Measurements from ENCODE around the gene PDE8B.

PDE8B gene

GRCh38 chr5:77210091-77210963, at the start of gene PDE8B:
Gene PDE8B (plus strand): TSS chr5:77210680. CDS start chr5:77210926, 246 bp downstream.
- TF ChIP-seq Cebpa-rat (IDR thresholded peaks at IDR 0.05), result no peak
- no peaks in the 10 kb centered on the region for H3K36me3 ChIP-seq
- peak within 1 kb of the TSS; percentile 38; the same call in 1 of the 2 replicates for H3K9ac ChIP-seq
- H3K4me2 ChIP-seq, result peak within 1 kb of the TSS; percentile 99
- H4K20me1 ChIP-seq, result peaks cover 26% of the 10 kb centered on the region
- H3K4me1 ChIP-seq, result peaks cover 13% of the 10 kb centered on the region
- no peak within 1 kb of the TSS for H3K27ac ChIP-seq
- H3K4me3 ChIP-seq, result peak within 1 kb of the TSS; percentile 78
- peaks cover 70% of the 10 kb centered on the region for H3K27me3 ChIP-seq
- H3K9me3 ChIP-seq, result no peaks in the 10 kb centered on the region

GRCh38 chr5:77163453-77163852, 47.0 kb upstream of the PDE8B start:
- no peak for TF ChIP-seq Cebpa-rat (IDR thresholded peaks at IDR 0.05)
- no peak overlapping the region for H3K27ac ChIP-seq
- H3K4me1 ChIP-seq, result no peaks in the 10 kb centered on the region
- H3K27me3 ChIP-seq, result no peaks in the 10 kb centered on the region
- H3K9ac ChIP-seq, result no peak overlapping the region
- H4K20me1 ChIP-seq, result no peaks in the 10 kb centered on the region
- H3K4me2 ChIP-seq, result no peak overlapping the region
- no peak overlapping the region for H3K4me3 ChIP-seq
- H3K36me3 ChIP-seq, result no peaks in the 10 kb centered on the region
- H3K9me3 ChIP-seq, result no peaks in the 10 kb centered on the region

GRCh38 chr5:77167063-77167462, 43.4 kb upstream of the PDE8B start:
- no peak overlapping the region for H3K9ac ChIP-seq
- H3K4me2 ChIP-seq, result no peak overlapping the region
- H3K9me3 ChIP-seq, result no peaks in the 10 kb centered on the region
- no peaks in the 10 kb centered on the region for H3K27me3 ChIP-seq
- H3K36me3 ChIP-seq, result no peaks in the 10 kb centered on the region
- no peaks in the 10 kb centered on the region for H4K20me1 ChIP-seq
- H3K4me3 ChIP-seq, result no peak overlapping the region
- no peak overlapping the region for H3K27ac ChIP-seq
- no peak for TF ChIP-seq Cebpa-rat (IDR thresholded peaks at IDR 0.05)
- H3K4me1 ChIP-seq, result no peaks in the 10 kb centered on the region

- Histone ChIP-seq H4K20me1 (no peaks in the 10 kb centered on the region), H3K9me3 (no peaks in the 10 kb centered on the region), H3K27ac (no peak overlapping the region), H3K9ac (no peak overlapping the region), H3K4me3 (no peak overlapping the region), H3K4me2 (no peak overlapping the region), H3K36me3 (no peaks in the 10 kb centered on the region), H3K4me1 (no peaks in the 10 kb centered on the region), H3K27me3 (no peaks in the 10 kb centered on the region)
- TF ChIP-seq Cebpa-rat (IDR thresholded peaks at IDR 0.05), result no peak
Observed at GRCh38 chr5:77167695-77168121, 42.8 kb upstream of the PDE8B start.

- H3K4me1 ChIP-seq, result no peaks in the 10 kb centered on the region
- H3K4me2 ChIP-seq, result no peak overlapping the region
- no peaks in the 10 kb centered on the region for H3K9me3 ChIP-seq
- H3K4me3 ChIP-seq, result no peak overlapping the region
- no peaks in the 10 kb centered on the region for H3K36me3 ChIP-seq
- H3K27me3 ChIP-seq, result no peaks in the 10 kb centered on the region
- no peaks in the 10 kb centered on the region for H4K20me1 ChIP-seq
- H3K9ac ChIP-seq, result no peak overlapping the region
- H3K27ac ChIP-seq, result no peak overlapping the region
- no peak for TF ChIP-seq Cebpa-rat (IDR thresholded peaks at IDR 0.05)
Observed at GRCh38 chr5:77168161-77168878, 42.2 kb upstream of the PDE8B start.

- H4K20me1 ChIP-seq, result no peaks in the 10 kb centered on the region
- no peak overlapping the region for H3K27ac ChIP-seq
- no peak overlapping the region for H3K4me3 ChIP-seq
- H3K27me3 ChIP-seq, result no peaks in the 10 kb centered on the region
- no peak overlapping the region for H3K9ac ChIP-seq
- H3K9me3 ChIP-seq, result no peaks in the 10 kb centered on the region
- no peaks in the 10 kb centered on the region for H3K36me3 ChIP-seq
- no peak overlapping the region for H3K4me2 ChIP-seq
- no peak for TF ChIP-seq Cebpa-rat (IDR thresholded peaks at IDR 0.05)
- no peaks in the 10 kb centered on the region for H3K4me1 ChIP-seq
Observed at GRCh38 chr5:77168879-77169244, 41.6 kb upstream of the PDE8B start.

- TF ChIP-seq Cebpa-rat (IDR thresholded peaks at IDR 0.05), result no peak
- H3K27me3 ChIP-seq, result no peaks in the 10 kb centered on the region
- H3K4me3 ChIP-seq, result no peak overlapping the region
- H3K27ac ChIP-seq, result no peak overlapping the region
- no peaks in the 10 kb centered on the region for H3K4me1 ChIP-seq
- no peaks in the 10 kb centered on the region for H4K20me1 ChIP-seq
- no peak overlapping the region for H3K9ac ChIP-seq
- H3K36me3 ChIP-seq, result no peaks in the 10 kb centered on the region
- H3K4me2 ChIP-seq, result no peak overlapping the region
- H3K9me3 ChIP-seq, result no peaks in the 10 kb centered on the region
Observed at GRCh38 chr5:77170196-77170890, 40.1 kb upstream of the PDE8B start.

DNA sequence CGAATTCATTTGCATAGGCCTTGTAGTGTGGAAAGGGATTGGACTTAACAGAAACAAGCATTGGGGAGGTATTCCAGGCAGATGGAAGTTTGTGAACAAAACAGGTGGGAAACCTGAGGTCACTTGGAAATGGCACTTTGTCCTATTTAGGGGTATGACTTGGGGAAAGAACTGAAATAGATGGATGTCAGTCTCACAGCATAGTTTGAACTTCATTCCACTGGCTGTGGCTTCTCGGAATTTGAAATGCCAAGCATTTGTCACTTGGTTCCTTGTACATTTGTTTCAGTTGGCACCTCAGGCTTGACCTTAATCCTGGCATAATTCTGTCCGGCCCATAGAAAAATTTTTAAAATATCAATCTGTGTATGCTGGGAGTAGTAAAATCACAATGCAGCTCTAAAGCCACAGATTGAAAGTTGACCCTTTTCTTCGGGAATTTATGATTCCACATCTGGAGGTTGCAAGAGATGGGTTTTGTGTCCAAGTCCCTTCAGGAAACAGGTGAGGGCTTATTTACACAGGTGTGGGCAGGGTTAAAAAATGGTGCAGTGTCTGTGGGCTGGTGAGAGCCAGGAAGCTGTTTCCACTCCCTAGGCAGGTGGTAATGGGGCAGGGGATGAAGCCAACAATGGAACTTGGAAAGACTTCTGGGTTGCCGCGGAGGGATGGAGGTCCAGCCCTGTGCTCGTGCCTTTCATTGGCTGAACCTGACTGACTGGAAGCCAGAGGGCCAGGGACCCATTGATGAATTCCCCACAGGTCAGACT, 39.2 kb upstream of the PDE8B start:
- H4K20me1 ChIP-seq, result no peaks in the 10 kb centered on the region
- H3K9me3 ChIP-seq, result no peaks in the 10 kb centered on the region
- H3K36me3 ChIP-seq, result no peaks in the 10 kb centered on the region
- H3K9ac ChIP-seq, result no peak overlapping the region
- no peaks in the 10 kb centered on the region for H3K27me3 ChIP-seq
- no peak overlapping the region for H3K27ac ChIP-seq
- H3K4me3 ChIP-seq, result no peak overlapping the region
- TF ChIP-seq Cebpa-rat (IDR thresholded peaks at IDR 0.05), result no peak
- no peaks in the 10 kb centered on the region for H3K4me1 ChIP-seq
- H3K4me2 ChIP-seq, result no peak overlapping the region

- H3K9ac ChIP-seq, result no peak overlapping the region
- H3K4me3 ChIP-seq, result no peak overlapping the region
- H3K4me1 ChIP-seq, result no peaks in the 10 kb centered on the region
- no peak for TF ChIP-seq Cebpa-rat (IDR thresholded peaks at IDR 0.05)
- no peaks in the 10 kb centered on the region for H3K27me3 ChIP-seq
- H4K20me1 ChIP-seq, result no peaks in the 10 kb centered on the region
- H3K9me3 ChIP-seq, result no peaks in the 10 kb centered on the region
- no peak overlapping the region for H3K4me2 ChIP-seq
- no peak overlapping the region for H3K27ac ChIP-seq
- H3K36me3 ChIP-seq, result no peaks in the 10 kb centered on the region
Observed at GRCh38 chr5:77172713-77173328, 37.7 kb upstream of the PDE8B start.
